GM18873 (cell line): Measurements from ENCODE around the gene MYO1D.
"Not testable (repeated sequence)": the region's sequence is repeated elsewhere in the genome, so short reads cannot be mapped to it uniquely, and the experiment has no call there.

Source experiments
- ATAC-seq: cut with Tn5 transposase; IDR thresholded peaks from one replicate; pipeline ENCODE4 v1.9.1; 2021; ENCODE audit warnings: mild to moderate bottlenecking, moderate library complexity, moderate number of reproducible peaks; ENCODE audit not compliant: unreplicated experiment, low FRiP score

The MYO1D gene

GRCh38 chr17:32646941-32647340, 230.0 kb downstream of the MYO1D start:
- no peak for ATAC-seq

GRCh38 chr17:32641514-32641913, 235.4 kb downstream of the MYO1D start:
- ATAC-seq, result not testable (repeated sequence)

DNA sequence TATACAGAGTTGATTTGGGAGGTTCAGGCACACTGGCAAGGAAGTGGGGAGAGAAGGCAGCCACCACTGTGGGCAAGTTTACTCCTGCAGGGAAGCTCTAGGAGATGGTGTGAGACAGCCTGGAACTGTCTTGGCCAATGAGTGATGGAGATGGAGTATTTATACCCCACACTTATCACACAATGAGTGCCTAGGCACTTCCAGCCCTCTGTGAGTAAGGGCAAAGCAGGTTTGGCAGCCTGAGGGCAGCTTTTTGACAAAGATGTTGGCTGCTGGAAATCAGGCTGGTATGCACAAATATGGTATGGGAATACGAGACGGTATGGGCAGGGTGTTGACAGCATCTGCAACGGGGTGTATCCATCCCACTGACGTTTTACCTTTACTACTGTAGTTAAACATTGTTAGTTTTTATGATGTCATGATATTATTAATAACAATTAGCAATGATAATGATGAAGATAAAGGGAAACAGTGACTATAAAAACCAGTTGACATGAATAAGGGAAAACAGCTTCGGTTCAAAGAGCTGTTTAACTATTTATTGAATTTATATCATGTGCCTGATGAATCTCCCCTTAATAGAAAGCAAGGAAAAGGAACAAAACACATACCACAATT, 240.2 kb downstream of the MYO1D start:
- no peak for ATAC-seq

GRCh38 chr17:32634167-32634566, 242.8 kb downstream of the MYO1D start:
- no peak for ATAC-seq

GRCh38 chr17:32631341-32632096, 245.4 kb downstream of the MYO1D start:
- ATAC-seq, result no peak

- ATAC-seq, result no peak
Observed at GRCh38 chr17:32629563-32630190, 247.2 kb downstream of the MYO1D start.

GRCh38 chr17:32628271-32629044, 248.5 kb downstream of the MYO1D start:
- ATAC-seq, result no peak

DNA sequence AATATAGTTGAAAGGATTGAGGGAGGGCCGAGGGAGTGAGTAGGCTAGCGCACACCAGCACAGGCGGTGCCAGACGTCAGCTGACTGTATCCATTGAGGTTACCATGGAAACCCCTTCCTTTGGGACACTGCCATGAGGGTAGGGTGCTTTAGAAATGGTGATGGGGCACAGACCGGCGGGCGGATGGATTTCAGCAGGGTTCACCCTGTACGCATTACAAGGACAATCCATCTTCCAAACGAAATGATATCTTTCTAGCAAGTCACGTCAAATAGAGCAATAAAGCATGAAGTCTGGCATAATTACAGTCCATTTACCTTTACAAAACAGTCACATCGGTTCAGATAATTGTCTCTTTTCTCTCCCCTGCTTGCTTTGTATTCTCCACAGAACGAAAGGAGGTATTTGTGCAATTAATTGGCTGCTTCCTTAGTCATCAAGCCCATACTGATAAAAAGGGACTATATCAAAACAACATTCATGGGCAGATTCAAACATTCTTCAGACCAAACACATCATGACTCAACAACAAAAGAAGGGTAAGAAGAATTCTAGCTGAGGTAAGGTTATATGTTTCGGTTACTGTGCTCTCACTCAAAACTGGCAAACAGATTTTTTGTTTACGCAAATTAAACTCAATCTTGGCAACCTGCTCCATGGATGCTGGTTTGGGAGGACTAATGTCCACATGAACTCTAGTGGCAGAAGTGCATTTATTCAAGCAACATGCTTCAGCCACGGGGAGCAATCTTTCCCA, 249.5 kb downstream of the MYO1D start:
- ATAC-seq, result no peak

- no peak for ATAC-seq
Observed at GRCh38 chr17:32626379-32626791, 250.5 kb downstream of the MYO1D start.

GRCh38 chr17:32625971-32626370, 251.0 kb downstream of the MYO1D start:
- no peak for ATAC-seq

DNA sequence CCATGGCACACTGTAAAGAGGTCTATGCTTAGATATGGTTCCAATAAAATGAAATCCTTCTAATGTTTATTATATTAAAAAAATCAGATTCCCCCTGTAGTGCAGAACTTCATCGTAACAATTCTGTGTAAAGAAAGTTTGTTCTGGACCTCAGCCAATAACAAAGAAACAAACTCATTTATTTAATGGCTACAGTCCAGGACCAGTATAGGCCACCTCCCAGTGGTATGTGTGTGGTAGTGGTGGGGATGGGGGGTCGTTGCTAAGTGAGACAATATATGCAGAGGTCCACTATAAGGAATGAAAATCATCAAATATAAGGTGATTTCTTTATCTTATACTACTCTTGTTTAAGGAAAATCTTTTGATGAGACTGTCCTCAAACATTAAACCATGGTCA, 253.7 kb downstream of the MYO1D start:
- no peak for ATAC-seq

DNA sequence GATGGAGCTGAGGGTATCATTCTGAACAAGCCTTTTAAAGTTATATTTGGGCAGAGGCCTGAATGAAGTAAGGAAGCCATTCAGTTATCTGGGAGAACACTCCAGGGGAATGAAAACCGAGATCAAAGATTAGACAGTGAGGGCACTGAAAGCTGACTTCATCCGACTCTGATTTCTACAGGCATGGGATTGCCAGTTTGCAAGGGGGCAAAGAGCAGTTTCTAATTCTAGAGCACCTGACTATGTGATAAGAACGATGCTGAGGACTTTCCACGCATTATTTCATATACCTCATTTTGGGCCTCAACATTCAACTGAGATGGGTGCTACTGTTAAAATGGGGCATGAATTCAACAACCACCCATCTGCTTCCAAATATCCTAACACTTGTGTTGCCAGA, 254.4 kb downstream of the MYO1D start:
- no peak for ATAC-seq

DNA sequence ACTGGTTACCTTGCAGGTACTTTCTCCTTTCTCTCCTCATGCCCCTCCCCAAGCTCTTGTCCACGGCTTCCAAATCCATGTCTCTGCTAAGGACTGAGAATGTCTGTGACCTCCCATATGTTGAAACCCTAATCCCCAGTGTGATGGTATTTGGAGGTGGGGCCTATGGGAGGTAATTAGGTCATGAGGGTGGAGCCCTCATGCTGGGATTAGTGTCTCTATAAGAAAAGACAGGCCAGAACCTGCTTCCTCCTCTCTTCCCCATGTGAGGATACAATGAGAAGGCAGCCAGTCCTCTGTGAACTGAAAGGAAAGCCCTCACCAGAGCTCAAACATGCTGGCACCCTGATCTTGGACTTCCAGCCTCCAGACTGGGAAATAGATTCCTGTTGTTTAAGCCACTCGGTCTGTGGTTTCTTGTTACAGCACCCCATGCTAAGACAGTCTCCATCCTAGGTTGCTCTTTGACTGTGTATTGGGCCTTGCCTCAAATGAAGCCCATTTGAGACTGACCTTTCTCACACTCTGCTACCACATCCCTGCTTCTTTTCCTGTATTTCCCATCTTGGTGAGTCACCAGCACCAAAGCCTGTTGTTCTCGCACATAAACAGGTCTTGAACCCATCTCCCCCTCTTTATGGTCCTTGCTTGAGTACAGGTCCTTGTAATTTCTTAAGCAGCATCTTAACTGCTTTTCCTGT, 255.2 kb downstream of the MYO1D start:
- no peak for ATAC-seq

- no peak for ATAC-seq
Observed at GRCh38 chr17:32615326-32615725, 261.6 kb downstream of the MYO1D start.

GRCh38 chr17:32610943-32611342, 266.0 kb downstream of the MYO1D start:
- no peak for ATAC-seq

DNA sequence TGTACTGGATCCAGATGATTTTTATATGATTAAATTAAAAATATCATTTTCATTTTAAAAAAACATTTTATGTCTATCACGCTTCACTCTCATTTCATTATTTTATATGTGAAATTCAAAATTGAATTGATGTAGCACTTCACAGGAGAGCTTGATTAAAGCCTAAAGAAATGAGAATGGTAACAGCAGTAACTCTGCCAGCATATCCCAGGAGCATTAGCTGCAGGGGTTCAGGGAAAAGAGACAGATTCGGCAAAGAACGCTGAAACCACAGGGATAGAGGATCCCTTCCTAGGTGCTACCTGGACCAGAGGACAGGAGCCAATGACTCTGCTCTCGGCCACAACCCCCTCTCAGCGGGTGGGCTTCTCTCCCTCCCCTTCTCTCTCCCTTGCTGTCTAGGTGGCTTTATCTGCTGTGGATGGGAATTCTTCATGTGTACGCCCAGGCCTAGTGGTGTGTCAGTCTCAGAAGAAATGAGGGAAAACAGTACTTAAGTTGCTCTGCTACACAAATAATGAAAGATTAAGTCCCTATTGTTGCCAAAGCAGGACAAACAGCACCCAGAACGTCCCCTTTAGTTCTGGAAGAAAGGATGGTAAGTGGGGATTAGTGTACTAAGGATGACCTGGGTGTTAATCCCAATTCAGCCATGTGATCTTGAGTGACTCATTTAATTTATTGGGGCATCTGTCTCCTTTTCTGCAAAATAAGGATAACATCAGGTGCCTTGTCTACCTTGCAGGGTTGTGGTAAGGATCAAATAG, 266.9 kb downstream of the MYO1D start:
- no peak for ATAC-seq

GRCh38 chr17:32609085-32609484, 267.8 kb downstream of the MYO1D start:
- ATAC-seq, result no peak

DNA sequence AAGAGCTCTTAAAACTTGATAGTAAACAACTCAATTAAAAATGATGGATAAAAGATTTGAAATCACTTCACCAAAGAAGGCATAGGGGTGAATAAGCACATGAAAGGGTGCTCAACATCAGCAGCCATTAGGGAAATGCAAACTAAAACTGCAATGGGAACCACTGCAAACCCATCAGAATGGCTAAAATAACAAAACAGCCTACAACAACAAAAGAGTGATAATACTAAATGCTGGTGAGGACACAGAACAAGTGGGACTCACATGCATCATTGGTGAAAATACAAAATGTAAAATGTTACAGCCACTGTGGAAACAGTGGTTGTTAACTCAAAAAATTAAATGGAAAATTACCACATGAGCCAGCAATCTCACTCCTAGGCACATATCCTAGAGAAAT, 268.7 kb downstream of the MYO1D start:
- no peak for ATAC-seq

DNA sequence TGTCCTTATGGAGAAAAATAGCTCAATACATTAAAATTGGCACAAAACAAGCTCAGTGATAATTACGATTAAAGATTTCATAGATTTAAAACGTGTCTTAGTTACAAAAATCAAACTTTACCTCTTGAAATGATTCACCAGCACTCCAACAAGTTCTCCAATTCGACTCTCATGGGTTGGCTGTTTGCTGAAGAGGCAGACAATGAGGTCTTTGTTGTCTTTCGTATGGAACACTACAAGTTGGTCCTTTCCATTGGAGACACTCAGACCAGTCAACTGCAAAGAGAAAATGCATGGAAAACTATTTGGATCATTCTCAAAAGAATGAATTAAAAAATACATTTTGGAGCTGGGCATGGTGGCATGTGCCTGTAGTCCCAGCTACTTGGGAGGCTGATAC, 272.0 kb downstream of the MYO1D start:
- ATAC-seq, result no peak
